HG02938 (cell line): ENCODE data around the gene EN1.

Experiments used
- ATAC-seq: cut with Tn5 transposase; IDR thresholded peaks from one replicate; pipeline ENCODE4 v1.9.1; 2021; ENCODE audit warnings: mild to moderate bottlenecking, moderate library complexity; ENCODE audit not compliant: unreplicated experiment

EN1 gene

GRCh38 chr2:118823633-118824032 is 23.8 kb downstream of the EN1 start:
- ATAC-seq: no peak

GRCh38 chr2:118822572-118822971 is 24.9 kb downstream of the EN1 start:
- ATAC-seq: no peak

- no peak for ATAC-seq
Observed at GRCh38 chr2:118822015-118822414, 25.4 kb downstream of the EN1 start.

- ATAC-seq: no peak
Observed at GRCh38 chr2:118817469-118817868, 30.0 kb downstream of the EN1 start.

GRCh38 chr2:118816669-118817068 is 30.8 kb downstream of the EN1 start:
- no peak for ATAC-seq

- ATAC-seq: no peak
Observed at GRCh38 chr2:118815731-118816130, 31.7 kb downstream of the EN1 start.

- no peak for ATAC-seq
Observed at GRCh38 chr2:118815314-118815713, 32.1 kb downstream of the EN1 start.

- ATAC-seq: no peak
Observed at GRCh38 chr2:118814368-118814767, 33.1 kb downstream of the EN1 start.

- ATAC-seq: no peak
Observed at GRCh38 chr2:118813601-118814339, 33.7 kb downstream of the EN1 start.

GRCh38 chr2:118813111-118813510 is 34.3 kb downstream of the EN1 start:
- no peak for ATAC-seq

GRCh38 chr2:118812552-118812951 is 34.9 kb downstream of the EN1 start:
- no peak for ATAC-seq

- ATAC-seq: no peak
Observed at GRCh38 chr2:118811514-118812115, 35.8 kb downstream of the EN1 start.

- ATAC-seq: no peak
Observed at GRCh38 chr2:118810766-118811165, 36.7 kb downstream of the EN1 start.

- no peak for ATAC-seq
Observed at GRCh38 chr2:118808429-118808809, 39.0 kb downstream of the EN1 start.

GRCh38 chr2:118807668-118808428 is 39.6 kb downstream of the EN1 start:
- no peak for ATAC-seq

GRCh38 chr2:118806797-118807667 is 40.4 kb downstream of the EN1 start:
- no peak for ATAC-seq

- no peak for ATAC-seq
Observed at GRCh38 chr2:118805064-118805690, 42.3 kb downstream of the EN1 start.

- ATAC-seq: no peak
Observed at GRCh38 chr2:118803012-118803411, 44.4 kb downstream of the EN1 start.

GRCh38 chr2:118801151-118801550 is 46.3 kb downstream of the EN1 start:
- ATAC-seq: no peak

GRCh38 chr2:118800736-118801135 is 46.7 kb downstream of the EN1 start:
- no peak for ATAC-seq

GRCh38 chr2:118794546-118794945 is 52.9 kb downstream of the EN1 start:
- ATAC-seq: no peak
